ENCODE data around the gene IL1RAPL1. TPM values are rescaled to one million over a fixed set of nuclear protein-coding genes. Genes with fewer than 3 reads are reported as not detected.

IL1RAPL1 gene
- total RNA-seq, 1 donor from 2014 or later = 0.16 TPM

DNA sequence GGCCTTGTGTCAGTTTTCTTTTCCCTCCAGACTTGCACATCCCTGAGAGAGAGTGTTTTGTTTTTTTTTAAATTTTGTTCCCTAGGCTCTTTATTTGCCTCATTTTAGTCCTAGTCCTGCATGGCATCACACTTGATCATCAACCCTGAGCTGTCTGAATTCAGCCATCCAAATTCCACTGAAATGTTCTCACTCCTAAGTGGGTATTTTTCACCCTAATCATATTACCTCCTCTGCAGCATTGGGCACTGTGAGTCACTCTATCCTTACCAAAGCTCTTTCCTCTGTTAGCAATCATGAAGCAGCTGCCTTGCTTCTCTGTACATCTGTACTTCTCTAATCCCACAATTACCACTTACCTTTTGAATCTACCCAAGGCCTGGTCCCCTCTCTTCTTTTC is 1271.5 kb downstream of the IL1RAPL1 start:
- no peaks in the 10 kb centered on the region for H3K9me3 ChIP-seq (ENCODE audit: insufficient read depth, low read depth, low read length)
- TF ChIP-seq, protein P1, sequence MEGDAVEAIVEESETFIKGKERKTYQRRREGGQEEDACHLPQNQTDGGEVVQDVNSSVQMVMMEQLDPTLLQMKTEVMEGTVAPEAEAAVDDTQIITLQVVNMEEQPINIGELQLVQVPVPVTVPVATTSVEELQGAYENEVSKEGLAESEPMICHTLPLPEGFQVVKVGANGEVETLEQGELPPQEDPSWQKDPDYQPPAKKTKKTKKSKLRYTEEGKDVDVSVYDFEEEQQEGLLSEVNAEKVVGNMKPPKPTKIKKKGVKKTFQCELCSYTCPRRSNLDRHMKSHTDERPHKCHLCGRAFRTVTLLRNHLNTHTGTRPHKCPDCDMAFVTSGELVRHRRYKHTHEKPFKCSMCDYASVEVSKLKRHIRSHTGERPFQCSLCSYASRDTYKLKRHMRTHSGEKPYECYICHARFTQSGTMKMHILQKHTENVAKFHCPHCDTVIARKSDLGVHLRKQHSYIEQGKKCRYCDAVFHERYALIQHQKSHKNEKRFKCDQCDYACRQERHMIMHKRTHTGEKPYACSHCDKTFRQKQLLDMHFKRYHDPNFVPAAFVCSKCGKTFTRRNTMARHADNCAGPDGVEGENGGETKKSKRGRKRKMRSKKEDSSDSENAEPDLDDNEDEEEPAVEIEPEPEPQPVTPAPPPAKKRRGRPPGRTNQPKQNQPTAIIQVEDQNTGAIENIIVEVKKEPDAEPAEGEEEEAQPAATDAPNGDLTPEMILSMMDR (IDR thresholded peaks at IDR 0.05; ENCODE audit: insufficient read depth, low read depth, low read length) = no peak
- no peak for TF ChIP-seq EZH2 (IDR thresholded peaks at IDR 0.05; ENCODE audit: insufficient read depth, low read length)
- H3K79me2 ChIP-seq (ENCODE audit: insufficient read depth, low read length) = no peaks in the 10 kb centered on the region
- no peak overlapping the region for H3K9ac ChIP-seq (ENCODE audit: low read length)
- no peaks in the 10 kb centered on the region for H3K4me1 ChIP-seq (ENCODE audit: insufficient read depth, low read length)
- Mint-ChIP-seq H3K36me3 (ENCODE audit: low read depth, unreplicated experiment) (no peaks in the 10 kb centered on the region), H3K4me3 (ENCODE audit: unreplicated experiment) (no peak overlapping the region), H3K9me3 (ENCODE audit: unreplicated experiment) (no peaks in the 10 kb centered on the region), H3K27ac (ENCODE audit: unreplicated experiment) (peak overlapping the region; percentile 27), H3K4me1 (ENCODE audit: low read depth, unreplicated experiment) (peaks cover 10% of the 10 kb centered on the region), H3K27me3 (ENCODE audit: low read depth, unreplicated experiment) (no peaks in the 10 kb centered on the region)
- no peaks in the 10 kb centered on the region for H4K20me1 ChIP-seq (ENCODE audit: insufficient read depth, low read length)
- DNase-seq (ENCODE audit: low read depth) (peak; percentile 52), FAIRE-seq (peak; percentile 74)
- no peak overlapping the region for H3K4me2 ChIP-seq (ENCODE audit: low read length)
- H3K4me3 ChIP-seq (ENCODE audit: insufficient read depth, low read depth, low read length) = no peak overlapping the region
- no peaks in the 10 kb centered on the region for H3K27me3 ChIP-seq (ENCODE audit: insufficient read depth, low read length)
- no peak overlapping the region for H2AFZ ChIP-seq (ENCODE audit: low read depth, low read length)
- no peaks in the 10 kb centered on the region for H3K36me3 ChIP-seq (ENCODE audit: insufficient read depth, low read length)
- H3K27ac ChIP-seq (ENCODE audit: low read depth, low read length) = no peak overlapping the region

DNA sequence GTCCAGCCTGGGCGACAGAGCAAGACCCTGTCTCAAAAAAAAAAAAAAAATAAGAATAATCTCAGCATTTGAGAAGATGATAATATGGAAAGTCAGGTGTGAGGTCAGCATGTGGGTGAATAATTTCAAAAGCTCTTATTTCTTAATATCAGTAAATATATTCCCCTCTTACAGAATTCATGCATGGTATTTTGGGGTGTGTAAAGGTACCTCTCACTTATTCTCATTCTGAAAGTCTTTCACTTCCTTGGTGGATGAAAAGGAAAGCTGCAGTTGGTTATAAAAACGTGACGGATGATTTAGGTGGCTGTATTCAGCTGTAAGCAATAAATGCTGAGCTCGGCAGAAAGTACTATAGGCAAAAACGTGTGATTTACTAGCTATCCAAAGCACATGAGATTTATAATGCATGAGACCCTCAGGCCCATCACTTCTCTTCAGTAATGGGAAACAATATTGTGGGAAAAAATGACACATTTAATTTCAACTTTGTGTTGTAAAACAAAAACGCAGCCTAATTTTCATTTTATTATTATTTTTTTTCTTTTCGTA is 1275.0 kb downstream of the IL1RAPL1 start:
- H3K27me3 Mint-ChIP-seq (ENCODE audit: low read depth, unreplicated experiment) = no peaks in the 10 kb centered on the region
- Histone ChIP-seq H3K27ac (ENCODE audit: low read depth, low read length) (no peak overlapping the region), H3K79me2 (ENCODE audit: insufficient read depth, low read length) (no peaks in the 10 kb centered on the region), H3K4me1 (ENCODE audit: insufficient read depth, low read length) (no peaks in the 10 kb centered on the region), H3K4me3 (ENCODE audit: insufficient read depth, low read depth, low read length) (no peak overlapping the region), H4K20me1 (ENCODE audit: insufficient read depth, low read length) (no peaks in the 10 kb centered on the region), H3K27me3 (ENCODE audit: insufficient read depth, low read length) (no peaks in the 10 kb centered on the region), H3K4me2 (ENCODE audit: low read length) (no peak overlapping the region), H3K9ac (ENCODE audit: low read length) (no peak overlapping the region), H3K36me3 (ENCODE audit: insufficient read depth, low read length) (no peaks in the 10 kb centered on the region), H2AFZ (ENCODE audit: low read depth, low read length) (no peak overlapping the region), H3K9me3 (ENCODE audit: insufficient read depth, low read depth, low read length) (no peaks in the 10 kb centered on the region)
- no peaks in the 10 kb centered on the region for H3K36me3 Mint-ChIP-seq (ENCODE audit: low read depth, unreplicated experiment)
- peaks cover 10% of the 10 kb centered on the region for H3K4me1 Mint-ChIP-seq (ENCODE audit: low read depth, unreplicated experiment)
- H3K4me3 Mint-ChIP-seq (ENCODE audit: unreplicated experiment) = no peak overlapping the region
- DNase-seq (ENCODE audit: low read depth) = no peak
- no peak overlapping the region for H3K27ac Mint-ChIP-seq (ENCODE audit: unreplicated experiment)
- FAIRE-seq = no peak
- no peak for TF ChIP-seq EZH2 (IDR thresholded peaks at IDR 0.05; ENCODE audit: insufficient read depth, low read length)
- TF ChIP-seq, protein P1 (IDR thresholded peaks at IDR 0.05; ENCODE audit: insufficient read depth, low read depth, low read length) = no peak
- no peaks in the 10 kb centered on the region for H3K9me3 Mint-ChIP-seq (ENCODE audit: unreplicated experiment)

DNA sequence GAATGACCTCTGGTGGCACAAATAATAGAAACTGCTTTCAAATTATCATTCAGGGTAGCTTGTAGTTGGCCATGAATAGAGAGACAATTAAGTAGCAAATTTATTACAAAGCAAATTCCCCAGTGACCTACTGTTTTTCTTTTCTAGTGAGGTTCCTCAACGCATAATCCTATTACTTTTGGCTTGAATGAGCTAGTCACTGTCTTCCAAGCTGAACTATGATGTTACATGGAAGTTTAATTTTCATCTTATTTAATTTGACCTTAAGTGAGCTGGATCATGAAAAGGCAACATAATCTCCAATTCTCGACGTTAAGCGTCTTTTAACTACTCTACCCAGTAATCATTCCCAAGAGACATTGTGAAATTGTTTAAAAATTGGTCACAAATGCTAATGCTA is 1280.7 kb downstream of the IL1RAPL1 start:
- Mint-ChIP-seq H3K4me1 (ENCODE audit: low read depth, unreplicated experiment) (no peaks in the 10 kb centered on the region), H3K36me3 (ENCODE audit: low read depth, unreplicated experiment) (no peaks in the 10 kb centered on the region), H3K27ac (ENCODE audit: unreplicated experiment) (no peak overlapping the region), H3K4me3 (ENCODE audit: unreplicated experiment) (no peak overlapping the region), H3K9me3 (ENCODE audit: unreplicated experiment) (no peaks in the 10 kb centered on the region), H3K27me3 (ENCODE audit: low read depth, unreplicated experiment) (no peaks in the 10 kb centered on the region)
- H3K4me2 ChIP-seq (ENCODE audit: low read length) = no peak overlapping the region
- no peak overlapping the region for H3K4me3 ChIP-seq (ENCODE audit: insufficient read depth, low read depth, low read length)
- H3K27ac ChIP-seq (ENCODE audit: low read depth, low read length) = no peak overlapping the region
- no peaks in the 10 kb centered on the region for H4K20me1 ChIP-seq (ENCODE audit: insufficient read depth, low read length)
- no peaks in the 10 kb centered on the region for H3K27me3 ChIP-seq (ENCODE audit: insufficient read depth, low read length)
- FAIRE-seq = no peak
- H3K36me3 ChIP-seq (ENCODE audit: insufficient read depth, low read length) = no peaks in the 10 kb centered on the region
- no peak for TF ChIP-seq EZH2 (IDR thresholded peaks at IDR 0.05; ENCODE audit: insufficient read depth, low read length)
- TF ChIP-seq, protein P1 (IDR thresholded peaks at IDR 0.05; ENCODE audit: insufficient read depth, low read depth, low read length) = no peak
- DNase-seq (ENCODE audit: low read depth) = no peak
- H3K79me2 ChIP-seq (ENCODE audit: insufficient read depth, low read length) = no peaks in the 10 kb centered on the region
- H3K9me3 ChIP-seq (ENCODE audit: insufficient read depth, low read depth, low read length) = no peaks in the 10 kb centered on the region
- no peak overlapping the region for H2AFZ ChIP-seq (ENCODE audit: low read depth, low read length)
- no peak overlapping the region for H3K9ac ChIP-seq (ENCODE audit: low read length)
- H3K4me1 ChIP-seq (ENCODE audit: insufficient read depth, low read length) = no peaks in the 10 kb centered on the region
